SH-SY5Y (cell line): ENCODE results near the gene NPPA.

Experiments
- GATA2 ChIP-seq: IDR thresholded peaks from 2 replicates; pipeline ENCODE4 v1.6.1; 2011; ENCODE audit warnings: mild to moderate bottlenecking, low read depth, low read length
- GATA3 ChIP-seq: IDR thresholded peaks from 2 replicates; pipeline ENCODE4 v1.6.1; 2011; ENCODE audit warnings: low read depth, mild to moderate bottlenecking, low read length, moderate library complexity

DNA sequence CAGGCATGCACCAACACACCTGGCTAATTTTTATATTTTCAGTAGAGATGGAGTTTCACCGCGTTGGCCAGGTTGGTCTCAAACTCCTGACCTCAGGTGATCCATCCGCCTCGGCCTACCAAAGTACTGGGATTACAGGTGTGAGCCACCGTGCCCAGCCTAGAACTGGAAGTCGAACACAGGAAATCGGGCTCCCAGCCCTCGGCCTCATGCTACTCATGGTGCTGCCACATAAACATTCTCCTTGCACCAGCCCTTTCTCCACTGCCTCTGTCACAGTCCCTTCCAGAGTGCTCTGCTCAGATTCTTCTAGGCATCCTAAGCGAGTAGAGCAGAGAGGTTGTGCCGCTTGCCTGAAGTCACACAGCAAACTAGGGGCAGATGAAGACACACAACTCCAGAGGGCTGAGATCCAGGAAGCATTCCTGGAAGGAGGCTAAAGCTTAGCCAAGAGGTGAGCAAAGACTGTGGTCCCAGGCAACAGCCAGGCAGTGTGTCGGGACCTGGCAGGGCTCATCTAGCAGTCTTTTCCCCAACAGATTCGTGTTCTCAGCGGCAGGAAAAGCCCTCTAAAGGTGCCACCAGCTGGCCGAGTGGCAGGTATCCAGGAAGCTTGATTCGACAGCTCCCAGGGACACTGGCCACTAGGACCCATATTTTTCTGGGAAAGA lies 40.8 kb upstream of the NPPA start:
- TF ChIP-seq GATA2 (no peak), GATA3 (no peak)
